ENCODE data around the gene KRTAP5-9. TPM values are rescaled to one million over a fixed set of nuclear protein-coding genes. Genes with fewer than 3 reads are reported as not detected.

KRTAP5-9 gene
- total and polyA plus RNA-seq, 2 experiments from 2014 or later: 0.13 to 0.23 TPM

- Histone ChIP-seq H3K27ac (no peak overlapping the region), H3K27me3 (no peaks in the 10 kb centered on the region), H3K4me1 (ENCODE audit: insufficient read depth) (no peaks in the 10 kb centered on the region), H3K4me2 (no peak overlapping the region), H3K4me3 (no peak overlapping the region), H4K20me1 (ENCODE audit: insufficient read depth, poor library complexity, severe bottlenecking) (no peaks in the 10 kb centered on the region), H3K9me2 (replicated peaks; ENCODE audit: insufficient read depth) (no peaks in the 10 kb centered on the region), H3K36me3 (replicated peaks; ENCODE audit: insufficient read depth, low read depth) (no peaks in the 10 kb centered on the region), H2AFZ (no peak overlapping the region), H3K9me3 (ENCODE audit: low read depth) (no peaks in the 10 kb centered on the region), H3K79me2 (no peaks in the 10 kb centered on the region)
- TF ChIP-seq EZH2phosphoT487 (IDR thresholded peaks at IDR 0.05; ENCODE audit: low read depth, severe bottlenecking, unreplicated experiment): no peak
- TF ChIP-seq EZH2 (IDR thresholded peaks at IDR 0.05; ENCODE audit: borderline replicate concordance): no peak
- no peak for TF ChIP-seq CTCF (IDR thresholded peaks at IDR 0.05; ENCODE audit: poor library complexity)
- no peak for DNase-seq (ENCODE audit: low spot score)
- WGBS (ENCODE audit: low lambda C conversion rate, missing lambda C conversion rate): 72% methylated on average over 10 of the region's 10 CpGs
Observed at GRCh38 chr11:71504531-71504930, 43.7 kb upstream of the KRTAP5-9 start.

GRCh38 chr11:71505001-71505400 lies 43.2 kb upstream of the KRTAP5-9 start:
- Histone ChIP-seq H3K4me3 (no peak overlapping the region), H3K9me3 (ENCODE audit: low read depth) (no peaks in the 10 kb centered on the region), H3K9me2 (replicated peaks; ENCODE audit: insufficient read depth) (no peaks in the 10 kb centered on the region), H4K20me1 (ENCODE audit: insufficient read depth, poor library complexity, severe bottlenecking) (no peaks in the 10 kb centered on the region), H3K4me1 (ENCODE audit: insufficient read depth) (no peaks in the 10 kb centered on the region), H3K27me3 (no peaks in the 10 kb centered on the region), H3K36me3 (replicated peaks; ENCODE audit: insufficient read depth, low read depth) (no peaks in the 10 kb centered on the region), H3K27ac (no peak overlapping the region), H3K79me2 (no peaks in the 10 kb centered on the region), H2AFZ (no peak overlapping the region), H3K4me2 (no peak overlapping the region)
- WGBS (ENCODE audit: low lambda C conversion rate, missing lambda C conversion rate): 76% methylated on average over 2 of the region's 2 CpGs
- TF ChIP-seq CTCF (IDR thresholded peaks at IDR 0.05; ENCODE audit: poor library complexity) (no peak), EZH2 (IDR thresholded peaks at IDR 0.05; ENCODE audit: borderline replicate concordance) (no peak), EZH2phosphoT487 (IDR thresholded peaks at IDR 0.05; ENCODE audit: low read depth, severe bottlenecking, unreplicated experiment) (no peak)
- DNase-seq (ENCODE audit: low spot score): no peak

- WGBS (ENCODE audit: low lambda C conversion rate, missing lambda C conversion rate): 80% methylated on average over 9 of the region's 9 CpGs
- Histone ChIP-seq H3K27ac (no peak overlapping the region), H2AFZ (no peak overlapping the region), H4K20me1 (ENCODE audit: insufficient read depth, poor library complexity, severe bottlenecking) (no peaks in the 10 kb centered on the region), H3K4me3 (no peak overlapping the region), H3K27me3 (no peaks in the 10 kb centered on the region), H3K4me1 (ENCODE audit: insufficient read depth) (no peaks in the 10 kb centered on the region), H3K36me3 (replicated peaks; ENCODE audit: insufficient read depth, low read depth) (no peaks in the 10 kb centered on the region), H3K79me2 (no peaks in the 10 kb centered on the region), H3K4me2 (no peak overlapping the region), H3K9me3 (ENCODE audit: low read depth) (no peaks in the 10 kb centered on the region), H3K9me2 (replicated peaks; ENCODE audit: insufficient read depth) (no peaks in the 10 kb centered on the region)
- DNase-seq (ENCODE audit: low spot score): no peak
- TF ChIP-seq CTCF (IDR thresholded peaks at IDR 0.05; ENCODE audit: poor library complexity): no peak
- no peak for TF ChIP-seq EZH2 (IDR thresholded peaks at IDR 0.05; ENCODE audit: borderline replicate concordance)
- TF ChIP-seq EZH2phosphoT487 (IDR thresholded peaks at IDR 0.05; ENCODE audit: low read depth, severe bottlenecking, unreplicated experiment): no peak
Observed at GRCh38 chr11:71505781-71506180, 42.4 kb upstream of the KRTAP5-9 start.

- no peaks in the 10 kb centered on the region for H4K20me1 ChIP-seq (ENCODE audit: insufficient read depth, poor library complexity, severe bottlenecking)
- H2AFZ ChIP-seq: no peak overlapping the region
- no peaks in the 10 kb centered on the region for H3K36me3 ChIP-seq (replicated peaks; ENCODE audit: insufficient read depth, low read depth)
- no peaks in the 10 kb centered on the region for H3K79me2 ChIP-seq
- TF ChIP-seq EZH2phosphoT487 (IDR thresholded peaks at IDR 0.05; ENCODE audit: low read depth, severe bottlenecking, unreplicated experiment) (no peak), CTCF (IDR thresholded peaks at IDR 0.05; ENCODE audit: poor library complexity) (no peak), EZH2 (IDR thresholded peaks at IDR 0.05; ENCODE audit: borderline replicate concordance) (no peak)
- WGBS (ENCODE audit: low lambda C conversion rate, missing lambda C conversion rate): 96% methylated on average over 5 of the region's 5 CpGs
- no peak overlapping the region for H3K4me3 ChIP-seq
- no peaks in the 10 kb centered on the region for H3K9me3 ChIP-seq (ENCODE audit: low read depth)
- no peaks in the 10 kb centered on the region for H3K9me2 ChIP-seq (replicated peaks; ENCODE audit: insufficient read depth)
- H3K4me2 ChIP-seq: no peak overlapping the region
- H3K27ac ChIP-seq: no peak overlapping the region
- no peak for DNase-seq (ENCODE audit: low spot score)
- H3K4me1 ChIP-seq (ENCODE audit: insufficient read depth): no peaks in the 10 kb centered on the region
- H3K27me3 ChIP-seq: no peaks in the 10 kb centered on the region
Observed at GRCh38 chr11:71507102-71507501, 41.1 kb upstream of the KRTAP5-9 start.

Data from hepatocyte (in vitro differentiated cells).